Peyer's patch (tissue), 4 donors: ENCODE results near the gene CCDC6.
"Not testable (repeated sequence)": the region's sequence is repeated elsewhere in the genome, so short reads cannot be mapped to it uniquely, and the experiment has no call there.

Experiments
- CTCF ChIP-seq, 6 experiments: fragments of 450-650 bp in 4 of 6; fragments of 200-600 bp in 2 of 6; sonication (generic) in 1 of 6; IDR thresholded peaks; one replicate each; pipeline ENCODE4 v1.5.1; 2017 to 2019; ENCODE audit warnings: antibody characterized with exemption in 6 of 6, mild to moderate bottlenecking in 3 of 6, moderate library complexity in 1 of 6
- POLR2A ChIP-seq, 2 donors: fragments of 450-650 bp; IDR thresholded peaks; one replicate each; pipeline ENCODE4 v1.5.1; 2017; ENCODE audit warnings: antibody characterized with exemption in 2 of 2, mild to moderate bottlenecking in 2 of 2, moderate library complexity in 2 of 2

- TF ChIP-seq CTCF, POLR2A (IDR thresholded peaks at IDR 0.05): not testable (repeated sequence)
Observed at GRCh38 chr10:59785476-59785875, 120.9 kb downstream of the CCDC6 start.
